Uterus (tissue), 4 donors: ENCODE data around the gene PPP2CA. TPM values are rescaled to one million over a fixed set of nuclear protein-coding genes. Genes with fewer than 3 reads are reported as not detected.
"Not testable (repeated sequence)": the region's sequence is repeated elsewhere in the genome, so short reads cannot be mapped to it uniquely, and the experiment has no call there.

Experiments
- DNase-seq, 2 donors: peaks; one replicate each; pipeline ENCODE4 v3.0.0-alpha.2; 2019 to 2020
- H3K27ac ChIP-seq, 2 donors: fragments of 200-600 bp; sonication (generic); 1 replicate in 1 of 2; 2 replicates in 1 of 2; pipeline ENCODE4 v1.5.1; 2016 to 2018
- H3K27me3 ChIP-seq, 2 donors: fragments of 200-600 bp; sonication (generic); one replicate each; pipeline ENCODE4 v1.5.1; 2018 to 2019; ENCODE audit warnings: control low read depth in 1 of 2
- H3K36me3 ChIP-seq, 2 donors: fragments of 200-600 bp; sonication (generic); one replicate each; pipeline ENCODE4 v1.5.1; 2019; ENCODE audit warnings: control low read depth in 1 of 2
- H3K4me1 ChIP-seq, 2 donors: fragments of 200-600 bp; sonication (generic); one replicate each; pipeline ENCODE4 v1.5.1; 2018 to 2019; ENCODE audit warnings: control low read depth in 1 of 2
- H3K4me3 ChIP-seq, 2 donors: fragments of 200-600 bp; sonication (generic); 1 replicate in 1 of 2; 2 replicates in 1 of 2; pipeline ENCODE4 v1.5.1; 2018 to 2019; ENCODE audit warnings: mild to moderate bottlenecking in 1 of 2
- H3K9me3 ChIP-seq, 2 donors: fragments of 200-600 bp; sonication (generic); one replicate each; pipeline ENCODE4 v1.5.1; 2019; ENCODE audit warnings: control low read depth in 1 of 2
- CTCF ChIP-seq, 4 experiments: fragments of 200-600 bp in 2 of 4; fragments of 450-650 bp in 2 of 4; sonication (generic) in 2 of 4; IDR thresholded peaks; one replicate each; pipeline ENCODE4 v1.5.1; 2016 to 2019; ENCODE audit warnings: antibody characterized with exemption in 4 of 4, mild to moderate bottlenecking in 2 of 4, moderate library complexity in 1 of 4
- POLR2A ChIP-seq, 2 donors: fragments of 450-650 bp; IDR thresholded peaks; one replicate each; pipeline ENCODE4 v1.6.1; 2016; ENCODE audit warnings: antibody characterized with exemption in 2 of 2, mild to moderate bottlenecking in 1 of 2, moderate library complexity in 1 of 2
- intact Hi-C: fragments of 100-400 bp; cut with DNase I; formaldehyde crosslinking; loops from one replicate; pipeline ENCODE4 v1.15.1; 2023; ENCODE audit warnings: low total_unique reads
- total RNA-seq, 4 donors: library from RNA; depleted of rRNA in 3 of 4; stranded (reverse); fragments of >200 nt in 3 of 4; gene quantifications; one replicate each; pipeline versions ENCODE4 v1.1.0 to v1.2.4, GENCODE V29; 2014 to 2023
- donor health status: DM: yes; HTN: yes; CAD: no.

PPP2CA gene
- total RNA-seq, 4 donors from 2014 or later, result 114 to 437 (median 226) TPM

GRCh38 chr5:134171972-134172371, 53.9 kb downstream of the PPP2CA start:
- no peaks in the 10 kb centered on the region for H3K27me3 ChIP-seq
- H3K4me3 ChIP-seq, result no peak overlapping the region
- H3K4me1 ChIP-seq, result peaks cover 0 to 12% of the 10 kb centered on the region in 2 donors
- no peak for TF ChIP-seq CTCF (IDR thresholded peaks at IDR 0.05)
- TF ChIP-seq POLR2A (IDR thresholded peaks at IDR 0.05), result no peak
- no peak overlapping the region for H3K27ac ChIP-seq
- no peaks in the 10 kb centered on the region for H3K9me3 ChIP-seq
- intact Hi-C loops, result no loop called here
- no peak for DNase-seq
- H3K36me3 ChIP-seq, result no peaks in the 10 kb centered on the region

- intact Hi-C loops, result no loop called here
- TF ChIP-seq CTCF (IDR thresholded peaks at IDR 0.05) (no peak), POLR2A (IDR thresholded peaks at IDR 0.05) (no peak)
- Histone ChIP-seq H3K27ac (no peak overlapping the region), H3K4me3 (no peak overlapping the region), H3K27me3 (no peaks in the 10 kb centered on the region), H3K9me3 (no peaks in the 10 kb centered on the region), H3K36me3 (no peaks in the 10 kb centered on the region), H3K4me1 (no peaks in the 10 kb centered on the region)
- no peak for DNase-seq
These were observed 63.3 kb downstream of the PPP2CA start for GRCh38 chr5:134162592-134162991.

- intact Hi-C loops, result no loop called here
- no peaks in the 10 kb centered on the region for H3K36me3 ChIP-seq
These were observed 64.1 kb downstream of the PPP2CA start for GRCh38 chr5:134161513-134162395.

GRCh38 chr5:134153657-134154056, 72.2 kb downstream of the PPP2CA start:
- H3K27ac ChIP-seq, result no peak overlapping the region
- no peaks in the 10 kb centered on the region for H3K4me1 ChIP-seq
- no peak overlapping the region for H3K4me3 ChIP-seq
- intact Hi-C loops, result no loop called here
- TF ChIP-seq CTCF (IDR thresholded peaks at IDR 0.05), result no peak
- no peak for TF ChIP-seq POLR2A (IDR thresholded peaks at IDR 0.05)
- H3K9me3 ChIP-seq, result no peaks in the 10 kb centered on the region
- no peaks in the 10 kb centered on the region for H3K36me3 ChIP-seq
- no peaks in the 10 kb centered on the region for H3K27me3 ChIP-seq
- no peak for DNase-seq

More at GRCh38 chr5:134161513-134162395, 64.1 kb downstream of the PPP2CA start:
- DNase-seq, result no peak
- Histone ChIP-seq H3K27me3 (no peaks in the 10 kb centered on the region), H3K27ac (no peak overlapping the region), H3K9me3 (no peaks in the 10 kb centered on the region), H3K4me3 (no peak overlapping the region), H3K4me1 (no peaks in the 10 kb centered on the region)
- no peak for TF ChIP-seq POLR2A (IDR thresholded peaks at IDR 0.05)
- TF ChIP-seq CTCF (IDR thresholded peaks at IDR 0.05), result no peak

- intact Hi-C loops, result no loop called here
- no peaks in the 10 kb centered on the region for H3K4me1 ChIP-seq
These were observed 72.6 kb downstream of the PPP2CA start for GRCh38 chr5:134153241-134153640.

GRCh38 chr5:134152173-134152832, 73.6 kb downstream of the PPP2CA start:
- DNase-seq, H3K36me3 ChIP-seq, H3K27ac ChIP-seq, H3K4me1 ChIP-seq, H3K9me3 ChIP-seq, intact Hi-C loops, H3K27me3 ChIP-seq, H3K4me3 ChIP-seq: not testable (repeated sequence)

More at GRCh38 chr5:134153241-134153640, 72.6 kb downstream of the PPP2CA start:
- Histone ChIP-seq H3K4me3 (no peak overlapping the region), H3K9me3 (no peaks in the 10 kb centered on the region), H3K27ac (no peak overlapping the region), H3K36me3 (no peaks in the 10 kb centered on the region), H3K27me3 (no peaks in the 10 kb centered on the region)
- no peak for DNase-seq
- TF ChIP-seq POLR2A (IDR thresholded peaks at IDR 0.05) (no peak), CTCF (IDR thresholded peaks at IDR 0.05) (no peak)
